ENCODE data around the gene PITPNB.

The PITPNB gene

DNA sequence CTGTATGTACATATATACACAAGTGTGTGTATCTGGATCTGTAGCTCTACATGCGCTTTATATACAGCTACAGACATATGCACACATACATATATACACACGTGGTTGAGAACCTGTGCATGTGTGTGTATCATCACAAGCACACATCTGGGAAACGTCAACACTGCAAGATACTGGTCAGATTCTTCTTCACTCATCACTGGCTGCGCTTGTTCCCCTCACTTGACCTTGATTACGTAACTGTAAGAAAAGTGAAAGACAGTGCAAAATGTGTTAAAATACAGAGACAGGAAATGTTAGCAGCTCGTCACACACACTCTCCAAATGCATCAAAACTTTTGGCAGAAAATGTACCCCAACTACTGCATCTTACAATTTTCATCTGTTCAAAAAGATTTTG, 65.6 kb downstream of the PITPNB start:
- no peaks in the 10 kb centered on the region for H3K9me3 ChIP-seq (ENCODE audit: control insufficient read depth, low read length)
- H3K27me3 ChIP-seq (ENCODE audit: control insufficient read depth, insufficient read depth, low read length), result no peaks in the 10 kb centered on the region
- no peak overlapping the region for H3K4me2 ChIP-seq (ENCODE audit: low read length)
- peaks cover 2% of the 10 kb centered on the region for H3K4me1 ChIP-seq
- H3K4me3 ChIP-seq (ENCODE audit: low read depth, low read length), result no peak overlapping the region
- H3K79me2 ChIP-seq, result no peaks in the 10 kb centered on the region
- no peak overlapping the region for H2AFZ ChIP-seq
- H3K9ac ChIP-seq, result no peak overlapping the region
- no peaks in the 10 kb centered on the region for H3K36me3 ChIP-seq (ENCODE audit: control insufficient read depth, insufficient read depth, low read length)
- TF ChIP-seq, protein P1, sequence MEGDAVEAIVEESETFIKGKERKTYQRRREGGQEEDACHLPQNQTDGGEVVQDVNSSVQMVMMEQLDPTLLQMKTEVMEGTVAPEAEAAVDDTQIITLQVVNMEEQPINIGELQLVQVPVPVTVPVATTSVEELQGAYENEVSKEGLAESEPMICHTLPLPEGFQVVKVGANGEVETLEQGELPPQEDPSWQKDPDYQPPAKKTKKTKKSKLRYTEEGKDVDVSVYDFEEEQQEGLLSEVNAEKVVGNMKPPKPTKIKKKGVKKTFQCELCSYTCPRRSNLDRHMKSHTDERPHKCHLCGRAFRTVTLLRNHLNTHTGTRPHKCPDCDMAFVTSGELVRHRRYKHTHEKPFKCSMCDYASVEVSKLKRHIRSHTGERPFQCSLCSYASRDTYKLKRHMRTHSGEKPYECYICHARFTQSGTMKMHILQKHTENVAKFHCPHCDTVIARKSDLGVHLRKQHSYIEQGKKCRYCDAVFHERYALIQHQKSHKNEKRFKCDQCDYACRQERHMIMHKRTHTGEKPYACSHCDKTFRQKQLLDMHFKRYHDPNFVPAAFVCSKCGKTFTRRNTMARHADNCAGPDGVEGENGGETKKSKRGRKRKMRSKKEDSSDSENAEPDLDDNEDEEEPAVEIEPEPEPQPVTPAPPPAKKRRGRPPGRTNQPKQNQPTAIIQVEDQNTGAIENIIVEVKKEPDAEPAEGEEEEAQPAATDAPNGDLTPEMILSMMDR (IDR thresholded peaks at IDR 0.05), result no peak
- H3K27ac ChIP-seq, result no peak overlapping the region

DNA sequence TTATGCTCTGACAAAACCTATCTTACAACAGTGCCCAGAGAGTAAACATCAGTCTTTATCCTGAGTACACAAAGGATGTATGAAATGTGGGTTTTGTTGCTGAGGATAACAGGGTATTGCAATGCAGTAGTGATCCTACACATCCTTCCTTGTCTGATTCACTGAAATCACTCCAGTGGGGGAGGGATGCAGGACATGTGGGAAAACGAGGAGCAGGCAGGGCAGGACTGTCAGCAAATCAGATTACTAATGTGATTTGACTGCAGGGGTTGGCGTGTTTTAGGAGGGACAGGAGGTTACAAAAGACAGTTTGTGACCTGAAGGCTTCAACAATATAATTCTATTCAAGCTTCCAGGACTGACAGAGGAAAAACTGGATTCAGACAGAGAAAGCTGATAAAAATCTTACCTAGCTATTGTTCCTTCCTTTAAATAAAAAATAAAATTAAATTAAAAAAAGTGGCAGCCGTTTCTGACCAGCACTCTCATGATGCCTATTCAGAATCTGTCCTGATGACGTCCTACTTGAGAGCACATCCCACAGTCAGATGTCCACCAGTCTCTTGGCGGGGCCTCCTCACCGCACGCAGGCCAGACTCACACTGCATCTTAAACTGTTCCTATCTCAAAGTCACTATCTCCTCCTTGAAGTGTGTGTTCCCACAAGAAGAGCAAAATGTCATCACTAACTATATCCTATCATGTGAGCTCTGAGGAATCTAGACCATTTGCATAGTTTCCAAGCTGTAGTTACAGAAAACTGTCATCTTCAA, 66.9 kb downstream of the PITPNB start:
- H3K4me2 ChIP-seq (ENCODE audit: low read length), result no peak overlapping the region
- H3K36me3 ChIP-seq (ENCODE audit: control insufficient read depth, insufficient read depth, low read length), result no peaks in the 10 kb centered on the region
- H3K9ac ChIP-seq, result no peak overlapping the region

DNA sequence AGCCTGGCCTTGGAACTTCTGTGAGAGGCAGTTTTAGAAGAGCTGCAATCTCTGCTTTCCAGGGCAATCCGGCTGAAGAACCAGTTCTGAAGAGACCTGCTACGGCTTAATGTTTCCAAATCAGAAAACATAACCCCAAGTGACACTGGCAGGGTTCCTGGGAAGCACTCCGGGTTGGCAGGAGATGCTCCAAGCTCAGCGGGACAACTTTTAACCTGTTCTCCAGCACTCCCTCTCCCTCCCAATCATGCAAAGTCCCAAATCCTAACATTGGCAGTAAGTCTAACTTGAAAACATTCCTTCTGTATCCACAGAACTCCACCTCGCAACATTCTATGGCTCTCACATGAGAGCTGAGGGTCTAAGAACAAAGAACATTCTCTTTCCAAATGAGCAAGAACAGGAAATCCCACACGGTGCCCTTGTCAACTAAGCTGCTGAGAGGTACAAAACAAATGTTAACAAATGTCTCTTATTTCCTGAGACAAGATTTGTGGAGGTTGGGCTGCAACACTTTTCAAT, 69.0 kb downstream of the PITPNB start:
- H3K79me2 ChIP-seq, result no peaks in the 10 kb centered on the region
- TF ChIP-seq, protein P1 (IDR thresholded peaks at IDR 0.05), result no peak
- H3K4me1 ChIP-seq, result peaks cover 2% of the 10 kb centered on the region
- no peak overlapping the region for H3K4me2 ChIP-seq (ENCODE audit: low read length)
- H3K4me3 ChIP-seq (ENCODE audit: low read depth, low read length), result no peak overlapping the region
- H3K36me3 ChIP-seq (ENCODE audit: control insufficient read depth, insufficient read depth, low read length), result no peaks in the 10 kb centered on the region
- H2AFZ ChIP-seq, result no peak overlapping the region
- no peaks in the 10 kb centered on the region for H3K9me3 ChIP-seq (ENCODE audit: control insufficient read depth, low read length)
- no peaks in the 10 kb centered on the region for H3K27me3 ChIP-seq (ENCODE audit: control insufficient read depth, insufficient read depth, low read length)
- no peak overlapping the region for H3K27ac ChIP-seq
- H3K9ac ChIP-seq, result no peak overlapping the region

More for the DNA sequence above, 66.9 kb downstream of the PITPNB start:
- no peaks in the 10 kb centered on the region for H3K79me2 ChIP-seq
- no peaks in the 10 kb centered on the region for H3K9me3 ChIP-seq (ENCODE audit: control insufficient read depth, low read length)
- H3K4me3 ChIP-seq (ENCODE audit: low read depth, low read length), result no peak overlapping the region
- no peak overlapping the region for H2AFZ ChIP-seq
- H3K27ac ChIP-seq, result no peak overlapping the region
- H3K4me1 ChIP-seq, result peaks cover 2% of the 10 kb centered on the region
- TF ChIP-seq, protein P1 (IDR thresholded peaks at IDR 0.05), result no peak
- H3K27me3 ChIP-seq (ENCODE audit: control insufficient read depth, insufficient read depth, low read length), result no peaks in the 10 kb centered on the region

DNA sequence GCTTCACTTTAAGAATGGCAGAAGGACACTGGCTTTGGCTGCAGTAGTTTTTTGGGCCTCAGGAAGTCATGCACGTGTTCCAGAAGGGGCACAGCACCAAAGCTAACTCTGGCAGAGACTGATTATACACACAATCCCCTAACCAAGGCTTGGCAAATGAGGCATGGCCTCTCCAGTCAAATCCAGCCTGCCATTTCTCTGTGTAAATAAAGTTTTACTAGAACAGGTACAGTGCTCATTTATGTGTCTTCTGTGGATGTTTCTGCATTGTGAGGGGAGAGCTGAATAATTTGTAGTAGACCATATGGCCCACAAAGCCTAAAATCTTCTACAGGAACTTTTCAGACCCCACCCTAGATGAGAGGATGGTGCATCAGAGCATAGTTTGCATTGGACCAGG, 71.1 kb downstream of the PITPNB start:
- H3K4me1 ChIP-seq, result no peaks in the 10 kb centered on the region
- H3K36me3 ChIP-seq (ENCODE audit: control insufficient read depth, insufficient read depth, low read length), result no peaks in the 10 kb centered on the region
- H3K9ac ChIP-seq, result no peak overlapping the region
- H3K4me2 ChIP-seq (ENCODE audit: low read length), result no peak overlapping the region
- H3K27me3 ChIP-seq (ENCODE audit: control insufficient read depth, insufficient read depth, low read length), result no peaks in the 10 kb centered on the region
- no peak overlapping the region for H3K4me3 ChIP-seq (ENCODE audit: low read depth, low read length)
- H3K27ac ChIP-seq, result no peak overlapping the region
- TF ChIP-seq, protein P1 (IDR thresholded peaks at IDR 0.05), result no peak
- no peaks in the 10 kb centered on the region for H3K9me3 ChIP-seq (ENCODE audit: control insufficient read depth, low read length)
- H3K79me2 ChIP-seq, result no peaks in the 10 kb centered on the region
- H2AFZ ChIP-seq, result no peak overlapping the region

DNA sequence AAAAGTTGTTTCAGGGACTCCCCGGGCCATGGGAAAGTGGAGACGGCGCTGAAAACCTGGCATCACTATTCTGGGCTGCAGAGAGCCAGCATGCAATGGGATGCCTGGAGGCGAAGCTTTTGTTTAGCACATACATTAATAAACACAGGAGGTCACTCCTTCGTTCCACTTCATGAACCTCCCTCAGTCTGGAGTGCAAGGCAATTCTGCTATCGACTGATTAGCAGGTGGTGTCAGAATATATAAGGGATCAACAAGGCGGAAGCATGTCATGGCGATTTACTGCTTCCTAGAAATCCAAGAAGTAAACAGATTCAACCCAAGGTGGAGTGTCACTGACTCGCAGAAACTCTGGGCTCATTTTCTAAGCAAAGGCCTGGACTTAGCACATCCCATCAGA, 72.1 kb downstream of the PITPNB start:
- no peak overlapping the region for H3K9ac ChIP-seq
- no peak overlapping the region for H2AFZ ChIP-seq
- H3K27ac ChIP-seq, result no peak overlapping the region
- H3K27me3 ChIP-seq (ENCODE audit: control insufficient read depth, insufficient read depth, low read length), result no peaks in the 10 kb centered on the region
- H3K4me2 ChIP-seq (ENCODE audit: low read length), result no peak overlapping the region
- no peaks in the 10 kb centered on the region for H3K9me3 ChIP-seq (ENCODE audit: control insufficient read depth, low read length)
- H3K79me2 ChIP-seq, result no peaks in the 10 kb centered on the region
- H3K36me3 ChIP-seq (ENCODE audit: control insufficient read depth, insufficient read depth, low read length), result no peaks in the 10 kb centered on the region
- no peak overlapping the region for H3K4me3 ChIP-seq (ENCODE audit: low read depth, low read length)
- no peaks in the 10 kb centered on the region for H3K4me1 ChIP-seq
- TF ChIP-seq, protein P1 (IDR thresholded peaks at IDR 0.05), result no peak
